HEK293 (cell line): ENCODE measurements around the gene CD300LB.
A peak's percentile ranks its signal among the peaks of the same experiment; 100 is the strongest.

Source experiments
- CTCF ChIA-PET: fragments of 350-600 bp; formaldehyde crosslinking; extraction: SDS; loops from one replicate; lab custom pipeline; 2021; ENCODE audit warnings: antibody characterized with exemption; lab: Yijun Ruan, JAX
- POLR2A ChIA-PET: fragments of 300-600 bp; formaldehyde crosslinking; extraction: SDS; loops from one replicate; lab custom pipeline; 2020; ENCODE audit warnings: antibody characterized with exemption, inconsistent platforms; lab: Yijun Ruan, JAX
- H3K27ac ChIP-seq: fragments of 200-500 bp; sonication (Bioruptor generic); 2 replicates; pipeline ENCODE4 v1.5.1; 2014; ENCODE audit warnings: low read depth, low read length, control low read depth, inconsistent platforms; ENCODE audit errors: extremely low read depth
- H3K36me3 ChIP-seq, 2 experiments: fragments of 200-500 bp in 1 of 2; sonication (Bioruptor generic) in 1 of 2; 1 replicate in 1 of 2; 2 replicates in 1 of 2; pipeline ENCODE4 v1.5.1; 2014 to 2017; ENCODE audit warnings: inconsistent platforms in 2 of 2, low read length in 2 of 2; ENCODE audit not compliant: control insufficient read depth in 2 of 2, insufficient read depth in 1 of 2
- H3K4me1 ChIP-seq: fragments of 200-500 bp; sonication (Bioruptor generic); 2 replicates; pipeline ENCODE4 v1.5.1; 2014; ENCODE audit warnings: mild to moderate bottlenecking, low read length, inconsistent platforms; ENCODE audit not compliant: control insufficient read depth, insufficient read depth
- H3K4me3 ChIP-seq: 2 replicates; pipeline ENCODE4 v1.5.1; 2011; ENCODE audit warnings: low read depth, mild to moderate bottlenecking, control low read depth, low read length, moderate library complexity
- H3K9me3 ChIP-seq: fragments of 200-500 bp; sonication (Bioruptor generic); 2 replicates; pipeline ENCODE4 v1.5.1; 2014; ENCODE audit warnings: low read depth, low read length, inconsistent platforms; ENCODE audit not compliant: control insufficient read depth, insufficient read depth
- GLIS1 ChIP-seq: fragments of 450-650 bp; formaldehyde crosslinking; IDR thresholded peaks from 2 replicates; pipeline ENCODE4 v1.5.1; 2016; ENCODE audit warnings: missing biosample characterization, missing genetic modification characterization
- GLIS2 ChIP-seq: fragments of 450-650 bp; formaldehyde crosslinking; IDR thresholded peaks from 2 replicates; pipeline ENCODE4 v1.5.1; 2016; ENCODE audit warnings: missing biosample characterization, missing genetic modification characterization
- KLF10 ChIP-seq: fragments of 450-650 bp; IDR thresholded peaks from 2 replicates; pipeline ENCODE4 v1.5.1; 2018; ENCODE audit warnings: missing biosample characterization, mild to moderate bottlenecking, missing genetic modification characterization
- KLF16 ChIP-seq: fragments of 450-650 bp; formaldehyde crosslinking; IDR thresholded peaks from 2 replicates; pipeline ENCODE4 v1.5.1; 2017; ENCODE audit warnings: missing biosample characterization, missing genetic modification characterization
- PRDM4 ChIP-seq: fragments of 450-650 bp; formaldehyde crosslinking; IDR thresholded peaks from 2 replicates; pipeline ENCODE4 v1.5.1; 2017; ENCODE audit warnings: missing biosample characterization, missing genetic modification characterization
- REPIN1 ChIP-seq: fragments of 450-650 bp; formaldehyde crosslinking; IDR thresholded peaks from 2 replicates; pipeline ENCODE4 v1.5.1; 2017; ENCODE audit warnings: missing biosample characterization, missing genetic modification characterization, low read depth
- ZBTB10 ChIP-seq: fragments of 450-650 bp; formaldehyde crosslinking; IDR thresholded peaks from 2 replicates; pipeline ENCODE4 v1.5.1; 2016; ENCODE audit warnings: missing biosample characterization, missing genetic modification characterization
- ZNF175 ChIP-seq: fragments of 450-650 bp; formaldehyde crosslinking; IDR thresholded peaks from 2 replicates; pipeline ENCODE4 v1.5.1; 2016; ENCODE audit warnings: missing biosample characterization, missing genetic modification characterization
- ZNF221 ChIP-seq: fragments of 450-650 bp; formaldehyde crosslinking; IDR thresholded peaks from 2 replicates; pipeline ENCODE4 v1.5.1; 2017; ENCODE audit warnings: missing biosample characterization, missing genetic modification characterization, borderline replicate concordance
- ZNF223 ChIP-seq: fragments of 450-650 bp; formaldehyde crosslinking; IDR thresholded peaks from 2 replicates; pipeline ENCODE4 v1.5.1; 2016; ENCODE audit warnings: missing biosample characterization, missing genetic modification characterization
- ZNF292 ChIP-seq: fragments of 450-650 bp; formaldehyde crosslinking; IDR thresholded peaks from 2 replicates; pipeline ENCODE4 v1.5.1; 2016; ENCODE audit warnings: low read depth, missing biosample characterization, missing genetic modification characterization, borderline replicate concordance
- ZNF311 ChIP-seq: fragments of 450-650 bp; formaldehyde crosslinking; IDR thresholded peaks from 2 replicates; pipeline ENCODE4 v1.5.1; 2017; ENCODE audit warnings: missing biosample characterization, missing genetic modification characterization, borderline replicate concordance
- ZNF433 ChIP-seq: fragments of 450-650 bp; formaldehyde crosslinking; IDR thresholded peaks from 2 replicates; pipeline ENCODE4 v1.5.1; 2016; ENCODE audit warnings: missing biosample characterization, missing genetic modification characterization, low read depth
- ZNF561 ChIP-seq: fragments of 450-650 bp; IDR thresholded peaks from 2 replicates; pipeline ENCODE4 v1.5.1; 2018; ENCODE audit warnings: missing biosample characterization, missing genetic modification characterization, borderline replicate concordance
- ZNF600 ChIP-seq: fragments of 450-650 bp; formaldehyde crosslinking; IDR thresholded peaks from 2 replicates; pipeline ENCODE4 v1.5.1; 2016; ENCODE audit warnings: missing biosample characterization, missing genetic modification characterization
- ZNF660 ChIP-seq: fragments of 450-650 bp; IDR thresholded peaks from 2 replicates; pipeline ENCODE4 v1.5.1; 2018; ENCODE audit warnings: missing biosample characterization, mild to moderate bottlenecking, missing genetic modification characterization
- ZNF677 ChIP-seq: fragments of 450-650 bp; IDR thresholded peaks from 2 replicates; pipeline ENCODE4 v1.5.0; 2018; ENCODE audit warnings: missing biosample characterization, mild to moderate bottlenecking, missing genetic modification characterization, moderate library complexity
- ZNF707 ChIP-seq: fragments of 450-650 bp; formaldehyde crosslinking; IDR thresholded peaks from 2 replicates; pipeline ENCODE4 v1.5.1; 2016; ENCODE audit warnings: missing biosample characterization, missing genetic modification characterization
- ZNF747 ChIP-seq: fragments of 450-650 bp; formaldehyde crosslinking; IDR thresholded peaks from 2 replicates; pipeline ENCODE4 v1.5.1; 2016; ENCODE audit warnings: missing biosample characterization, missing genetic modification characterization
- ZSCAN23 ChIP-seq: fragments of 450-650 bp; formaldehyde crosslinking; IDR thresholded peaks from 2 replicates; pipeline ENCODE4 v1.5.1; 2016; ENCODE audit warnings: missing biosample characterization, missing genetic modification characterization
- TF ChIP-seq, protein P1 (sequence below): fragments of 450-650 bp; formaldehyde crosslinking; IDR thresholded peaks from 2 replicates; pipeline ENCODE4 v1.5.1; 2016; ENCODE audit warnings: missing biosample characterization, missing genetic modification characterization

Gene CD300LB

GRCh38 chr17:74477411-74477810 is 53.9 kb downstream of the CD300LB start:
- Histone ChIP-seq H3K36me3 (no peaks in the 10 kb centered on the region), H3K4me3 (no peak overlapping the region), H3K9me3 (no peaks in the 10 kb centered on the region), H3K27ac (no peak overlapping the region), H3K4me1 (no peaks in the 10 kb centered on the region)
- POLR2A ChIA-PET: no interaction called here
- CTCF ChIA-PET: interaction anchor here (1.5 kb wide), 1 partner anchor 20 kb away, joined by 7 read pairs; no protein-coding TSS in a partner anchor
- TF ChIP-seq ZNF292 (no peak), GLIS1 (tag by site-specific recombination) (peak; percentile 24; the same call in 1 of the 2 replicates)
- TF ChIP-seq, all 188 proteins: peak for 1

- Histone ChIP-seq H3K9me3 (no peaks in the 10 kb centered on the region), H3K36me3 (no peaks in the 10 kb centered on the region), H3K27ac (no peak overlapping the region), H3K4me1 (no peaks in the 10 kb centered on the region), H3K4me3 (no peak overlapping the region)
- TF ChIP-seq ZSCAN23 (tag by site-specific recombination) (no peak), ZNF221 (tag by site-specific recombination) (no peak), ZBTB10 (tag by site-specific recombination) (no peak), GLIS2 (no peak), ZNF561 (no peak), ZNF660 (tag by site-specific recombination) (no peak), ZNF600 (tag by site-specific recombination) (no peak), PRDM4 (no peak), ZNF747 (tag by site-specific recombination) (no peak), KLF16 (no peak), ZNF311 (tag by site-specific recombination) (no peak), ZNF677 (no peak), KLF10 (tag by site-specific recombination) (no peak), REPIN1 (tag by site-specific recombination) (no peak), ZNF707 (tag by site-specific recombination) (no peak), ZNF223 (tag by site-specific recombination) (no peak), ZNF433 (tag by site-specific recombination) (no peak), ZNF175 (no peak)
- TF ChIP-seq, protein P1, sequence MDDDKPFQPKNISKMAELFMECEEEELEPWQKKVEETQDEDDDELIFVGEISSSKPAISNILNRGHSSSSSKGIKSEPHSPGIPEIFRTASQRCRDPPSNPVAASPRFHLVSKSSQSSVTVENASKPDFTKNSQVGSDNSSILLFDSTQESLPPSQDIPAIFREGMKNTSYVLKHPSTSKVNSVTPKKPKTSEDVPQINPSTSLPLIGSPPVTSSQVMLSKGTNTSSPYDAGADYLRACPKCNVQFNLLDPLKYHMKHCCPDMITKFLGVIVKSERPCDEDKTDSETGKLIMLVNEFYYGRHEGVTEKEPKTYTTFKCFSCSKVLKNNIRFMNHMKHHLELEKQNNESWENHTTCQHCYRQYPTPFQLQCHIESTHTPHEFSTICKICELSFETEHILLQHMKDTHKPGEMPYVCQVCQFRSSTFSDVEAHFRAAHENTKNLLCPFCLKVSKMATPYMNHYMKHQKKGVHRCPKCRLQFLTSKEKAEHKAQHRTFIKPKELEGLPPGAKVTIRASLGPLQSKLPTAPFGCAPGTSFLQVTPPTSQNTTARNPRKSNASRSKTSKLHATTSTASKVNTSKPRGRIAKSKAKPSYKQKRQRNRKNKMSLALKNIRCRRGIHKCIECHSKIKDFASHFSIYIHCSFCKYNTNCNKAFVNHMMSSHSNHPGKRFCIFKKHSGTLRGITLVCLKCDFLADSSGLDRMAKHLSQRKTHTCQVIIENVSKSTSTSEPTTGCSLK (tag by site-specific recombination): no peak
- CTCF ChIA-PET: interaction anchor here (0.7 to 1.3 kb wide), 5 partner anchors 18 to 107 kb away, joined by 3 to 6 read pairs (median 3); no protein-coding TSS in a partner anchor
- POLR2A ChIA-PET: no interaction called here
Observed at GRCh38 chr17:74475189-74475588, 56.1 kb downstream of the CD300LB start.
